SH-SY5Y (cell line): Measurements from ENCODE around the gene MIA3.

ENCODE experiments used
- GATA2 ChIP-seq: IDR thresholded peaks from 2 replicates; pipeline ENCODE4 v1.6.1; 2011; ENCODE audit warnings: mild to moderate bottlenecking, low read depth, low read length
- GATA3 ChIP-seq: IDR thresholded peaks from 2 replicates; pipeline ENCODE4 v1.6.1; 2011; ENCODE audit warnings: low read depth, mild to moderate bottlenecking, low read length, moderate library complexity

DNA sequence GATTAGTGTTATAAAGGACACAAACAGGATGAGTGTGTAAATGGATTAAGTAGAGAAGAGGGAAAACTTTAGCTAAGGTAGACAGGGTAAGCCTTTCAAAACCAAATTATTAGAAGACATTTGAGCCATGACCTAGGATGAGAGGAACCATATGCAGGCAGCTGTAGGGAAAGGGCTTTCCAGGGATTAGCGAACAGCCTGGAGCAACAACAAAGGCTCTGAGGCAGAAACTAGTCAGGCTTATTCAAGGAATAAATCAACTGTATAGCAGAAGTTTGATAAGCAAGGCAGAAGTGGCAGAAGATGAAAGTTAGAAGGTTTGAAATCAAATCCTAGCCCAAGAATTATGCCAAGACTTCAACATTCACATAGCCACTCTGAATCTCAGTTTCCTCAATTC is 73.1 kb downstream of the MIA3 start:
- TF ChIP-seq GATA3: no peak
- TF ChIP-seq GATA2: no peak
